Astrocyte (in vitro differentiated cells and primary cell): Measurements from ENCODE around the gene PLA2G2F.

Experiments used
- EZH2 ChIP-seq: IDR thresholded peaks from 2 replicates; pipeline ENCODE4 v1.6.1; 2012; ENCODE audit warnings: mild to moderate bottlenecking, low read length, inconsistent platforms; ENCODE audit not compliant: insufficient read depth
- TF ChIP-seq, protein P1 (sequence below): IDR thresholded peaks from 2 replicates; pipeline ENCODE4 v1.5.1; 2011; ENCODE audit warnings: low read depth, mild to moderate bottlenecking, inconsistent platforms, low read length, moderate library complexity; ENCODE audit not compliant: insufficient read depth

DNA sequence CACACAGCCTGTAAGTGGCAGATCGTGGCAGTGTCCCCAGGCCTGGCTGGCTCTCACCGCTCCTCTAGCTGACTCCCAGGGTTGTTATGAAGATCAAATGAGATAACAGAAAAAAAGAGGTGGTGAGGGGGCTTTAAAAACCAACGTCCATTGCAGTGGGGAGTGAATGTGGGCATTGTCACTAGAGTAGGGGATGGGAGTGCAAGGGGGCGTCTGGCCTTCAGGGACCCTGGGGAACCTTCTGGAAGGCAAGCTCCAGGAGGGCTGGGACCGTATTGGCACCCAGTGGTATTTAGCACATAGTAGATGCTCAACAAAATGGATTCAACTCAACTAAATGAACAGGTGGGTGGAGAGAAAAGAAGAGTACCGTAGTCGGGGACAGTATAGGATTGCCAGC, 23.2 kb upstream of the PLA2G2F start:
- TF ChIP-seq, protein P1, sequence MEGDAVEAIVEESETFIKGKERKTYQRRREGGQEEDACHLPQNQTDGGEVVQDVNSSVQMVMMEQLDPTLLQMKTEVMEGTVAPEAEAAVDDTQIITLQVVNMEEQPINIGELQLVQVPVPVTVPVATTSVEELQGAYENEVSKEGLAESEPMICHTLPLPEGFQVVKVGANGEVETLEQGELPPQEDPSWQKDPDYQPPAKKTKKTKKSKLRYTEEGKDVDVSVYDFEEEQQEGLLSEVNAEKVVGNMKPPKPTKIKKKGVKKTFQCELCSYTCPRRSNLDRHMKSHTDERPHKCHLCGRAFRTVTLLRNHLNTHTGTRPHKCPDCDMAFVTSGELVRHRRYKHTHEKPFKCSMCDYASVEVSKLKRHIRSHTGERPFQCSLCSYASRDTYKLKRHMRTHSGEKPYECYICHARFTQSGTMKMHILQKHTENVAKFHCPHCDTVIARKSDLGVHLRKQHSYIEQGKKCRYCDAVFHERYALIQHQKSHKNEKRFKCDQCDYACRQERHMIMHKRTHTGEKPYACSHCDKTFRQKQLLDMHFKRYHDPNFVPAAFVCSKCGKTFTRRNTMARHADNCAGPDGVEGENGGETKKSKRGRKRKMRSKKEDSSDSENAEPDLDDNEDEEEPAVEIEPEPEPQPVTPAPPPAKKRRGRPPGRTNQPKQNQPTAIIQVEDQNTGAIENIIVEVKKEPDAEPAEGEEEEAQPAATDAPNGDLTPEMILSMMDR, result no peak
- TF ChIP-seq EZH2, result no peak
